OCI-LY3 (cell line): Measurements from ENCODE around the gene C11orf68.
A peak's percentile ranks its signal among the peaks of the same experiment; 100 is the strongest.

Source experiments
- H2AFZ ChIP-seq: fragments of 200-600, 300-600 bp; shearing (Covaris generic); 2 replicates; pipeline ENCODE4 v1.6.0; 2014; ENCODE audit warnings: antibody characterized with exemption, low read depth, low read length
- H3K27ac ChIP-seq: fragments of 200-600, 300-600 bp; sonication (generic); 2 replicates; pipeline ENCODE4 v1.5.1; 2014; ENCODE audit warnings: mild to moderate bottlenecking, low read length, moderate library complexity, mixed read lengths
- H3K27me3 ChIP-seq: fragments of 200-600, 300-600 bp; sonication (generic); 2 replicates; pipeline ENCODE4 v1.6.1; 2014; ENCODE audit warnings: low read depth, low read length, mixed read lengths
- H3K36me3 ChIP-seq: fragments of 200-600, 300-600 bp; sonication (generic); replicated peaks from 2 replicates; pipeline ENCODE3; 2014; ENCODE audit warnings: low read depth, low read length, mixed read lengths
- H3K4me1 ChIP-seq: fragments of 300-600, 200-600 bp; sonication (generic); 2 replicates; pipeline ENCODE4 v1.6.1; 2014; ENCODE audit warnings: low read length, mixed read lengths
- H3K4me2 ChIP-seq: fragments of 200-600, 300-600 bp; sonication (generic); 2 replicates; pipeline ENCODE4 v1.6.1; 2014; ENCODE audit warnings: low read length, mixed read lengths
- H3K4me3 ChIP-seq: fragments of 300-600, 200-600 bp; sonication (generic); 2 replicates; pipeline ENCODE4 v1.5.1; 2014; ENCODE audit warnings: antibody characterized with exemption, mild to moderate bottlenecking, low read length, moderate library complexity
- H3K79me2 ChIP-seq: fragments of 300-600, 200-600 bp; shearing (Covaris generic); 2 replicates; pipeline ENCODE4 v1.6.1; 2014; ENCODE audit warnings: mild to moderate bottlenecking, low read length, mixed read lengths
- H3K9ac ChIP-seq: fragments of 300-600, 200-600 bp; shearing (Covaris generic); 2 replicates; pipeline ENCODE4 v1.6.0; 2014; ENCODE audit warnings: mild to moderate bottlenecking, low read length, moderate library complexity
- H3K9me3 ChIP-seq: fragments of 200-600, 300-600 bp; shearing (Covaris generic); 2 replicates; pipeline ENCODE4 v1.6.1; 2014; ENCODE audit warnings: low read length, mixed read lengths; ENCODE audit not compliant: insufficient read depth
- H4K20me1 ChIP-seq: fragments of 200-600, 300-600 bp; sonication (generic); 2 replicates; pipeline ENCODE4 v1.6.1; 2016; ENCODE audit warnings: low read length, mixed read lengths; ENCODE audit not compliant: insufficient read depth
- CTCF ChIP-seq: fragments of 200-600, 300-600 bp; sonication (generic); IDR thresholded peaks from 2 replicates; pipeline ENCODE4 v1.5.1; 2014; ENCODE audit warnings: antibody characterized with exemption, low read length, low read depth
- EZH2phosphoT487 ChIP-seq: fragments of 200-600 bp; shearing (Covaris generic); IDR thresholded peaks from 2 replicates; pipeline ENCODE4 v1.6.1; 2018; ENCODE audit warnings: antibody characterized with exemption, mixed run types, low read depth

C11orf68 gene

GRCh38 chr11:65962141-65962564 lies 43.3 kb upstream of the C11orf68 start:
- H2AFZ ChIP-seq: no peak overlapping the region
- peaks cover 19% of the 10 kb centered on the region for H3K36me3 ChIP-seq
- TF ChIP-seq EZH2phosphoT487: no peak
- H4K20me1 ChIP-seq: 0 out of 2 replicates have a peak, but pooled peaks cover 7% of the 10 kb centered on the region
- H3K79me2 ChIP-seq: peaks cover 32% of the 10 kb centered on the region
- no peaks in the 10 kb centered on the region for H3K9me3 ChIP-seq
- H3K4me1 ChIP-seq: peaks cover 11% of the 10 kb centered on the region
- no peak overlapping the region for H3K27ac ChIP-seq
- peak overlapping the region; percentile 81 for H3K4me3 ChIP-seq
- H3K27me3 ChIP-seq: no peaks in the 10 kb centered on the region
- peak overlapping the region; percentile 87 for H3K9ac ChIP-seq
- peak overlapping the region; percentile 87 for H3K4me2 ChIP-seq

GRCh38 chr11:65961267-65962140 lies 42.6 kb upstream of the C11orf68 start, which contains the start of gene SART1:
Gene SART1, plus strand, starts transcription at chr11:65961734. Its CDS starts 47 bp downstream, at chr11:65961781.
- H3K36me3 ChIP-seq: peaks cover 13% of the 10 kb centered on the region

GRCh38 chr11:65960824-65961266 lies 42.0 kb upstream of the C11orf68 start:
- peak overlapping the region; percentile 81 for H3K4me3 ChIP-seq

More at GRCh38 chr11:65961267-65962140, 42.6 kb upstream of the C11orf68 start, which contains the start of gene SART1:
- Histone ChIP-seq H3K4me3 (peak within 1 kb of the TSS; percentile 81), H4K20me1 (0 out of 2 replicates have a peak, but pooled peaks cover 7% of the 10 kb centered on the region), H3K27me3 (no peaks in the 10 kb centered on the region), H3K4me1 (peaks cover 18% of the 10 kb centered on the region), H3K9me3 (no peaks in the 10 kb centered on the region), H3K27ac (peak within 1 kb of the TSS; percentile 72), H2AFZ (peak within 1 kb of the TSS; percentile 44; the same call in 1 of the 2 replicates), H3K4me2 (peak within 1 kb of the TSS; percentile 87), H3K79me2 (peaks cover 32% of the 10 kb centered on the region), H3K9ac (peak within 1 kb of the TSS; percentile 89)
- no peak for TF ChIP-seq CTCF
- TF ChIP-seq EZH2phosphoT487: no peak

GRCh38 chr11:65958774-65959420 lies 40.0 kb upstream of the C11orf68 start:
- Histone ChIP-seq H3K4me2 (no peak overlapping the region), H4K20me1 (0 out of 2 replicates have a peak, but pooled peaks cover 7% of the 10 kb centered on the region), H3K36me3 (no peaks in the 10 kb centered on the region), H3K4me3 (no peak overlapping the region), H3K4me1 (peaks cover 21% of the 10 kb centered on the region), H3K27ac (no peak overlapping the region), H3K9ac (no peak overlapping the region), H2AFZ (no peak overlapping the region), H3K27me3 (no peaks in the 10 kb centered on the region), H3K79me2 (peaks cover 24% of the 10 kb centered on the region), H3K9me3 (no peaks in the 10 kb centered on the region)
- TF ChIP-seq EZH2phosphoT487 (no peak), CTCF (no peak)

More at GRCh38 chr11:65960824-65961266, 42.0 kb upstream of the C11orf68 start:
- H3K36me3 ChIP-seq: peaks cover 6% of the 10 kb centered on the region
- peak overlapping the region; percentile 44; the same call in 1 of the 2 replicates for H2AFZ ChIP-seq
- no peaks in the 10 kb centered on the region for H3K27me3 ChIP-seq
- peaks cover 21% of the 10 kb centered on the region for H3K4me1 ChIP-seq
- TF ChIP-seq CTCF (no peak), EZH2phosphoT487 (no peak)
- H3K4me2 ChIP-seq: peak overlapping the region; percentile 66
- H3K79me2 ChIP-seq: peaks cover 32% of the 10 kb centered on the region
- no peaks in the 10 kb centered on the region for H3K9me3 ChIP-seq
- H3K27ac ChIP-seq: peak overlapping the region; percentile 72
- peak overlapping the region; percentile 89 for H3K9ac ChIP-seq
- 0 out of 2 replicates have a peak, but pooled peaks cover 7% of the 10 kb centered on the region for H4K20me1 ChIP-seq
